ENCODE measurements around the gene CFAP161. TPM values are rescaled to one million over a fixed set of nuclear protein-coding genes. Genes with fewer than 3 reads are reported as not detected.

The CFAP161 gene, protein sequence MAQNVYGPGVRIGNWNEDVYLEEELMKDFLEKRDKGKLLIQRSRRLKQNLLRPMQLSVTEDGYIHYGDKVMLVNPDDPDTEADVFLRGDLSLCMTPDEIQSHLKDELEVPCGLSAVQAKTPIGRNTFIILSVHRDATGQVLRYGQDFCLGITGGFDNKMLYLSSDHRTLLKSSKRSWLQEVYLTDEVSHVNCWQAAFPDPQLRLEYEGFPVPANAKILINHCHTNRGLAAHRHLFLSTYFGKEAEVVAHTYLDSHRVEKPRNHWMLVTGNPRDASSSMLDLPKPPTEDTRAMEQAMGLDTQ
- 21.1 TPM for total RNA-seq (ENCODE audit: unreplicated experiment)
- long read RNA-seq, partial matches to known transcripts: 3 of 14 reads
- long read RNA-seq, other reads (novel, unspliced or antisense): 11 of 14 reads

DNA sequence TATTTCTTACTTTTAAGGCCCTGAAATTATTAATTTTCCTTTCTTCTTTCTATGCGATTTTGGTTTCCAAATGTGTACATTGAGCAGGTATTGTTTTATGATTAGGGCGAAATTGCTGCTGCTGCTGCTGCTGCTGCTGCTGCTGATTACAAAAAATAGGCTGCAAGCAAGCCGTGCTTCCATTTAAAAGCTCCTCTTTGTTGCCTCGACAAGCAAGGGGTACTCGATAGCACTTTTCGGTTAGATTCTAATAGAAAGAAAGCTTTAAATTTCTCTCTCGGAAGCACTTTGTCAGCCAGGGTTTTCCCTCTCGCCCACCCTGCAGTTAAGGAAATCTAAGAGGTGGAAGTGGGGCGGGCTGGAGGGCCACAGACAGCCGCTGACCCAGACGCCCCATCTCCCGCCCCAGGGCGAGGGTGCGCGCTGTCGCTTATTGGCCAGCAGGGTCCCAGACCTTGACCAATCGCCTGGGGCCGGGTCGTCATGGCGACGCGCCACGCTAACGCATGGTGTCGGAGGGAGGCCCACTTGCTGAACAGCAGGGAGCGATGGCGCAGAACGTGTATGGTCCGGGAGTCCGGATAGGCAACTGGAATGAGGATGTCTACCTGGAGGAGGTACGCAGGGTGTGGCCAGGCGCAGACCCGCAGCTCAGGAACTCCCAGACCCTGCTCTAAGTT is at the start of gene CFAP161:
CFAP161 (plus strand) TSS at position 489 of the 680 bp plus-strand sequence; CDS start at position 549, 60 bp downstream.
- TF ChIP-seq, protein P1, sequence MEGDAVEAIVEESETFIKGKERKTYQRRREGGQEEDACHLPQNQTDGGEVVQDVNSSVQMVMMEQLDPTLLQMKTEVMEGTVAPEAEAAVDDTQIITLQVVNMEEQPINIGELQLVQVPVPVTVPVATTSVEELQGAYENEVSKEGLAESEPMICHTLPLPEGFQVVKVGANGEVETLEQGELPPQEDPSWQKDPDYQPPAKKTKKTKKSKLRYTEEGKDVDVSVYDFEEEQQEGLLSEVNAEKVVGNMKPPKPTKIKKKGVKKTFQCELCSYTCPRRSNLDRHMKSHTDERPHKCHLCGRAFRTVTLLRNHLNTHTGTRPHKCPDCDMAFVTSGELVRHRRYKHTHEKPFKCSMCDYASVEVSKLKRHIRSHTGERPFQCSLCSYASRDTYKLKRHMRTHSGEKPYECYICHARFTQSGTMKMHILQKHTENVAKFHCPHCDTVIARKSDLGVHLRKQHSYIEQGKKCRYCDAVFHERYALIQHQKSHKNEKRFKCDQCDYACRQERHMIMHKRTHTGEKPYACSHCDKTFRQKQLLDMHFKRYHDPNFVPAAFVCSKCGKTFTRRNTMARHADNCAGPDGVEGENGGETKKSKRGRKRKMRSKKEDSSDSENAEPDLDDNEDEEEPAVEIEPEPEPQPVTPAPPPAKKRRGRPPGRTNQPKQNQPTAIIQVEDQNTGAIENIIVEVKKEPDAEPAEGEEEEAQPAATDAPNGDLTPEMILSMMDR (IDR thresholded peaks at IDR 0.05; ENCODE audit: unreplicated experiment): no peak
- no peaks in the 10 kb centered on the region for H3K27me3 Mint-ChIP-seq (ENCODE audit: unreplicated experiment)
- DNase-seq (ENCODE audit: low spot score): peak; percentile 85
- peaks cover 16% of the 10 kb centered on the region for H3K36me3 Mint-ChIP-seq (ENCODE audit: low read depth, unreplicated experiment)
- no peaks in the 10 kb centered on the region for H3K4me1 Mint-ChIP-seq (ENCODE audit: unreplicated experiment)
- no peaks in the 10 kb centered on the region for H3K9me3 Mint-ChIP-seq (ENCODE audit: unreplicated experiment)
- H3K27ac Mint-ChIP-seq (ENCODE audit: unreplicated experiment): no peak within 1 kb of the TSS
- peak within 1 kb of the TSS; percentile 73 for H3K4me3 Mint-ChIP-seq (ENCODE audit: unreplicated experiment)

DNA sequence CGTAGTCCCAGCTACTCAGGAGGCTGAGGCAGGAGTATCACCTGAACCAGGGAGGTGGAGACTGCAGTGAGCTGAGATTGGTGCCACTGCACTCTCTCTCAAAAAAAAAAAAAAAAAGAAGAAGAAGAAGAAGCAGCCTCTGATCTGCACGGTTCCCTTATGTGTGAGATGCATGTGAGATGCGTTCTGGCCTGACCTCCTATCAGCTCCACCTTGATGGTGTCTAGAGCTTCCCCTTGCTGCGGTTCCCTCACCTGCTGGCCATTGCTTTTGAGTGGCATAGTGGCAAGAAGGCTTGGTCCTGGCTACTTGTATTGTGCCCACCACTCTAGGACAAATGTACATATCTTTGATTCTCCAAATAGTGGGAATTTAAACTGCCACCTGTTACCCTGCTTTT is 49.4 kb upstream of the CFAP161 start:
- TF ChIP-seq, protein P1 (IDR thresholded peaks at IDR 0.05; ENCODE audit: unreplicated experiment): no peak
- peak overlapping the region; percentile 20 for H3K27ac Mint-ChIP-seq (ENCODE audit: unreplicated experiment)
- H3K4me1 Mint-ChIP-seq (ENCODE audit: unreplicated experiment): peaks cover 41% of the 10 kb centered on the region
- no peak overlapping the region for H3K4me3 Mint-ChIP-seq (ENCODE audit: unreplicated experiment)
- no peaks in the 10 kb centered on the region for H3K36me3 Mint-ChIP-seq (ENCODE audit: low read depth, unreplicated experiment)
- H3K9me3 Mint-ChIP-seq (ENCODE audit: unreplicated experiment): no peaks in the 10 kb centered on the region
- no peak for DNase-seq (ENCODE audit: low spot score)
- H3K27me3 Mint-ChIP-seq (ENCODE audit: unreplicated experiment): no peaks in the 10 kb centered on the region

DNA sequence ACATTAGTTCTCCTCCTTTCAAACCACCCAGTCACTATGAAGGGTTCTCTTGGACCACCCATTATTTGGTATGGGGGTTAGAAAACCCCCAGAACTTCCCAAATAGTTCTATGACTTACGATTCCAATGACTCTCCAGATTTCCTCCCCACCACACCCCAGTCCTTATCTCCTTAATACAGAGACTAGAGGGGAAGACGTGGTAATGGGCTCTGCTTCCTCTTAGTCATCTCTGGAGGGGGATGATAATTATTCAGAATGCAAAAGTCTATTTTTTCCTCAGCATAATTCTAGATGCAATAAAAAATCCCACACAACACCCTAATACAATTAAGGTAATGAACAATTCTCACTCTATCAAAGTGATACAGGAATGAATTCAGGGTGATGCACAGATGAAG is 48.9 kb upstream of the CFAP161 start:
- TF ChIP-seq, protein P1 (IDR thresholded peaks at IDR 0.05; ENCODE audit: unreplicated experiment): no peak
- no peak for DNase-seq (ENCODE audit: low spot score)
- H3K4me3 Mint-ChIP-seq (ENCODE audit: unreplicated experiment): no peak overlapping the region
- H3K9me3 Mint-ChIP-seq (ENCODE audit: unreplicated experiment): no peaks in the 10 kb centered on the region
- H3K27ac Mint-ChIP-seq (ENCODE audit: unreplicated experiment): peak overlapping the region; percentile 20
- peaks cover 41% of the 10 kb centered on the region for H3K4me1 Mint-ChIP-seq (ENCODE audit: unreplicated experiment)
- H3K27me3 Mint-ChIP-seq (ENCODE audit: unreplicated experiment): peaks cover 3% of the 10 kb centered on the region
- H3K36me3 Mint-ChIP-seq (ENCODE audit: low read depth, unreplicated experiment): no peaks in the 10 kb centered on the region

DNA sequence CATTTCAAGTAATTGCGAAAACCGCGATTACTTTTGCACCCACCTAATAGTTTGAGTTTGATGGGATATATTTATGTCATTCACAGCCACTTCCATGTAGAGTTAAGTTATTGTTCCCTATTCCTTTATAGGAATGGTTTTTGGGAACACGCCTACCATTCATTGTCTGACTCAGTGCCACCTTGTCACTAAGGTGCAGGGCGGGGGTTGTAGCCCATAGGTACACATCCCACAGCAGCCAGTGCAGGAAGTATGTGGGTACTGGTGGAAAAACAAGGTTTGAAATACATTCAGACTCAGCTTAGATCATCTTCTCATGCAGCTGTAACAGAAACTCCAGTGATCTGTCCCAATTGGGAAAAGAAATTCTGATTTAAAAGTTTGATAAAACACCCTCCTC is 48.2 kb upstream of the CFAP161 start:
- H3K4me3 Mint-ChIP-seq (ENCODE audit: unreplicated experiment): no peak overlapping the region
- peaks cover 41% of the 10 kb centered on the region for H3K4me1 Mint-ChIP-seq (ENCODE audit: unreplicated experiment)
- peaks cover 3% of the 10 kb centered on the region for H3K27me3 Mint-ChIP-seq (ENCODE audit: unreplicated experiment)
- TF ChIP-seq, protein P1 (IDR thresholded peaks at IDR 0.05; ENCODE audit: unreplicated experiment): no peak
- no peaks in the 10 kb centered on the region for H3K36me3 Mint-ChIP-seq (ENCODE audit: low read depth, unreplicated experiment)
- no peaks in the 10 kb centered on the region for H3K9me3 Mint-ChIP-seq (ENCODE audit: unreplicated experiment)
- no peak for DNase-seq (ENCODE audit: low spot score)
- H3K27ac Mint-ChIP-seq (ENCODE audit: unreplicated experiment): peak overlapping the region; percentile 66

DNA sequence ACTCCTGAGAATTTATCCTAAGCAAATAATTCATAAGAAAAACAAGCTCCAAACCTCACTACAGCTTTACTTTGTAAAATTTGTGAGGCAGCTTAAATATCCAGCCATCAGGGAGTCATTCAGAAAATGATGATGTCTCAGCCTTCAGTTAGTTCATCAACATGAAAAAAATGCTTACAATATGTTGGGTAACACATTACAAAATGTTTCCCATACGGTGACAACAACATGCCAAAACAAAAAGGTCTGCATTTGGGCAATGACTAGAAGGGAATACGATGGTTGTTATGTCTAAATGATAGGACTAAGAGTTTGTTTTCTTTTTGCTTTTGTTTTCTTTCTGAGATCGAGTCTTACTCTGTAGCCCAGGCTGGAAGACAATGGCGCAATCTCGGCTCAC is 47.0 kb upstream of the CFAP161 start:
- DNase-seq (ENCODE audit: low spot score): no peak
- peaks cover 45% of the 10 kb centered on the region for H3K4me1 Mint-ChIP-seq (ENCODE audit: unreplicated experiment)
- no peak overlapping the region for H3K27ac Mint-ChIP-seq (ENCODE audit: unreplicated experiment)
- TF ChIP-seq, protein P1 (IDR thresholded peaks at IDR 0.05; ENCODE audit: unreplicated experiment): no peak
- no peaks in the 10 kb centered on the region for H3K36me3 Mint-ChIP-seq (ENCODE audit: low read depth, unreplicated experiment)
- no peaks in the 10 kb centered on the region for H3K9me3 Mint-ChIP-seq (ENCODE audit: unreplicated experiment)
- H3K27me3 Mint-ChIP-seq (ENCODE audit: unreplicated experiment): peaks cover 3% of the 10 kb centered on the region
- H3K4me3 Mint-ChIP-seq (ENCODE audit: unreplicated experiment): no peak overlapping the region

Data from endothelial cell (in vitro differentiated cells).